IMR-90 (cell line): Measurements from ENCODE around the gene SLC35E3. TPM values are rescaled to one million over a fixed set of nuclear protein-coding genes. Genes with fewer than 3 reads are reported as not detected.

Experiments
- ATAC-seq: fragments of 200-7000 bp; cut with Tn5 transposase; 2 replicates; pipeline ENCODE4 v1.9.1; 2020; ENCODE audit warnings: low read depth, mild to moderate bottlenecking, moderate library complexity
- BruUV-seq: library from RNA; stranded (reverse); fragments of 400-500 nt; replicated peaks from 2 replicates; lab custom pipeline; 2021; lab: Mats Ljungman, UMichigan
- CTCF ChIA-PET: fragments of 300-600 bp; formaldehyde crosslinking; extraction: SDS; loops from one replicate; lab custom pipeline; 2021; ENCODE audit warnings: antibody characterized with exemption; lab: Yijun Ruan, JAX
- POLR2A ChIA-PET: fragments of 300-600 bp; sonication (Branson Sonifier 250); formaldehyde crosslinking; loops from one replicate; lab custom pipeline; 2022; ENCODE audit warnings: antibody characterized with exemption; ENCODE audit not compliant: unreplicated experiment; lab: Charles Lee
- DNase-seq: peaks from one replicate; pipeline ENCODE4 v3.0.0; 2013
- H2AFZ ChIP-seq: replicated peaks from 2 replicates; pipeline ENCODE3; 2013; ENCODE audit warnings: low read length, mild to moderate bottlenecking; ENCODE audit not compliant: poor library complexity
- H2AK5ac ChIP-seq: 2 replicates; pipeline ENCODE4 v1.6.1; 2013; ENCODE audit warnings: low read depth, low read length, inconsistent platforms
- H2AK9ac ChIP-seq: replicated peaks from 2 replicates; pipeline ENCODE3; 2013; ENCODE audit warnings: mild to moderate bottlenecking, low read depth, low read length, moderate library complexity; ENCODE audit not compliant: poor library complexity
- H2BK120ac ChIP-seq: 2 replicates; pipeline ENCODE4 v1.6.1; 2013; ENCODE audit warnings: low read depth, low read length, inconsistent platforms
- H2BK15ac ChIP-seq: 3 replicates; pipeline ENCODE4 v1.6.1; 2013; ENCODE audit warnings: low read depth, low read length, inconsistent platforms
- H2BK20ac ChIP-seq: 2 replicates; pipeline ENCODE4 v1.6.1; 2013; ENCODE audit warnings: low read depth, mild to moderate bottlenecking, inconsistent platforms, low read length, moderate library complexity
- H2BK5ac ChIP-seq: 2 replicates; pipeline ENCODE4 v1.6.1; 2013; ENCODE audit warnings: mild to moderate bottlenecking, low read depth, low read length, inconsistent platforms; ENCODE audit not compliant: poor library complexity, severe bottlenecking
- H3K14ac ChIP-seq: replicated peaks from 2 replicates; pipeline ENCODE4 v1.6.1; 2013; ENCODE audit warnings: low read depth, low read length, inconsistent platforms
- H3K18ac ChIP-seq: 2 replicates; pipeline ENCODE4 v1.6.1; 2013; ENCODE audit warnings: low read depth, low read length, control low read depth
- H3K23ac ChIP-seq: 2 replicates; pipeline ENCODE4 v1.6.1; 2013; ENCODE audit warnings: low read depth, low read length, inconsistent platforms
- H3K27ac ChIP-seq: 2 replicates; pipeline ENCODE4 v1.5.1; 2013; ENCODE audit warnings: mild to moderate bottlenecking, control low read depth, low read length; ENCODE audit not compliant: insufficient read depth
- H3K27me3 ChIP-seq: 2 replicates; pipeline ENCODE4 v1.6.1; 2013; ENCODE audit warnings: low read length; ENCODE audit not compliant: control insufficient read depth, insufficient read depth
- H3K36me3 ChIP-seq: 2 replicates; pipeline ENCODE4 v1.6.1; 2013; ENCODE audit warnings: low read length, mixed read lengths; ENCODE audit not compliant: control insufficient read depth, insufficient read depth
- H3K4ac ChIP-seq: 2 replicates; pipeline ENCODE4 v1.6.1; 2013; ENCODE audit warnings: low read depth, low read length, inconsistent platforms
- H3K4me1 ChIP-seq: 2 replicates; pipeline ENCODE4 v1.6.1; 2013; ENCODE audit warnings: low read length, mixed read lengths; ENCODE audit not compliant: control insufficient read depth, insufficient read depth
- H3K4me2 ChIP-seq: 2 replicates; pipeline ENCODE4 v1.6.1; 2013; ENCODE audit warnings: low read depth, mild to moderate bottlenecking, control low read depth, low read length, moderate library complexity
- H3K4me3 ChIP-seq: 2 replicates; pipeline ENCODE4 v1.5.1; 2013; ENCODE audit warnings: low read depth, mild to moderate bottlenecking, control low read depth, low read length, moderate library complexity; ENCODE audit not compliant: insufficient read depth
- H3K56ac ChIP-seq: 2 replicates; pipeline ENCODE4 v1.6.1; 2013; ENCODE audit warnings: low read length, inconsistent platforms; ENCODE audit not compliant: insufficient read depth; ENCODE audit errors: extremely low read depth
- H3K79me1 ChIP-seq, 2 experiments: 2 replicates each; pipeline ENCODE4 v1.6.1; 2013; ENCODE audit warnings: low read length in 2 of 2, inconsistent platforms in 1 of 2, low read depth in 1 of 2
- H3K9ac ChIP-seq: 2 replicates; pipeline ENCODE4 v1.6.1; 2013; ENCODE audit warnings: low read depth, low read length, control low read depth
- H3K9me1 ChIP-seq: 2 replicates; pipeline ENCODE4 v1.6.1; 2013; ENCODE audit warnings: low read length, inconsistent platforms; ENCODE audit not compliant: insufficient read depth
- H3K9me3 ChIP-seq: 2 replicates; pipeline ENCODE4 v1.6.1; 2013; ENCODE audit warnings: low read length; ENCODE audit not compliant: control insufficient read depth, insufficient read depth
- H4K20me1 ChIP-seq: 2 replicates; pipeline ENCODE4 v1.6.1; 2013; ENCODE audit warnings: low read length, inconsistent platforms; ENCODE audit not compliant: insufficient read depth
- H4K5ac ChIP-seq: 2 replicates; pipeline ENCODE4 v1.6.1; 2013; ENCODE audit warnings: mild to moderate bottlenecking, low read depth, low read length, control low read depth
- H4K8ac ChIP-seq, 2 experiments: 2 replicates each; pipeline ENCODE4 v1.6.1; 2013; ENCODE audit warnings: low read depth in 2 of 2, low read length in 2 of 2, control low read depth in 1 of 2, inconsistent platforms in 1 of 2
- H4K91ac ChIP-seq: 2 replicates; pipeline ENCODE4 v1.6.1; 2013; ENCODE audit warnings: low read depth, low read length, inconsistent platforms; ENCODE audit not compliant: insufficient read depth
- BHLHE40 ChIP-seq: fragments of 150-350 bp; IDR thresholded peaks from 2 replicates; pipeline ENCODE4 v1.6.1; 2016; ENCODE audit warnings: mild to moderate bottlenecking, low read depth, low read length
- CTCF ChIP-seq: conservative IDR thresholded peaks from 2 replicates; pipeline ENCODE4 v1.5.1; 2012; ENCODE audit warnings: mild to moderate bottlenecking, low read depth, low read length, improper control_type of control experiment
- FOS ChIP-seq: fragments of 150-350 bp; IDR thresholded peaks from 2 replicates; pipeline ENCODE4 v1.6.1; 2016; ENCODE audit warnings: low read depth, low read length
- MAFK ChIP-seq: IDR thresholded peaks from 2 replicates; pipeline ENCODE4 v1.6.1; 2012; ENCODE audit warnings: low read depth, low read length, improper control_type of control experiment
- MXI1 ChIP-seq: IDR thresholded peaks from 2 replicates; pipeline ENCODE4 v1.6.1; 2012; ENCODE audit warnings: low read depth, mild to moderate bottlenecking, low read length, moderate library complexity, borderline replicate concordance
- RCOR1 ChIP-seq: IDR thresholded peaks from 2 replicates; pipeline ENCODE4 v1.6.1; 2012; ENCODE audit warnings: mild to moderate bottlenecking, low read length, improper control_type of control experiment; ENCODE audit not compliant: insufficient replicate concordance
- RFX5 ChIP-seq: IDR thresholded peaks from 2 replicates; pipeline ENCODE4 v1.8.0; 2012; ENCODE audit warnings: low read depth, mild to moderate bottlenecking, low read length, moderate library complexity
- WGBS, 2 experiments: methylation state at CpG; one replicate each; pipeline versions ENCODE4 v1.1.5 to v1.1.7; 2013; ENCODE audit warnings: missing lambda C conversion rate in 2 of 2; ENCODE audit not compliant: insufficient read length in 1 of 2; ENCODE audit errors: extremely low coverage in 2 of 2; 5-methylcytosine and 5-hydroxymethylcytosine counted together
- dilution Hi-C: fragments of 300-500 bp; cut with HindIII; formaldehyde crosslinking; loops from one replicate; pipeline ENCODE4 v1.14.3; 2018; ENCODE audit warnings: low sequenced_read_pairs; ENCODE audit not compliant: unreplicated experiment
- in situ Hi-C: fragments of 300-500 bp; cut with MboI; formaldehyde crosslinking; loops from 3 replicates; pipeline ENCODE4 v1.14.3; 2019; ENCODE audit warnings: low sequenced_read_pairs, inconsistent platforms, mixed read lengths
- intact Hi-C: fragments of 100-400 bp; cut with micrococcal nuclease; formaldehyde crosslinking; loops from 2 replicates; pipeline ENCODE4 v1.10.0; 2022
- polyA plus RNA-seq, 3 experiments: library from polyadenylated mRNA; depleted of rRNA; stranded (reverse); fragments of >200 nt; gene quantifications; 2 replicates each; pipeline ENCODE4 v1.2.3, GENCODE V29; 2012; ENCODE audit warnings: low replicate concordance in 1 of 3
- total RNA-seq: library from RNA; depleted of rRNA; stranded (reverse); fragments of >200 nt; gene quantifications from 2 replicates; pipeline ENCODE4 v1.2.3, GENCODE V29; 2012
- TF ChIP-seq, protein P1 (sequence below): fragments of 150-350 bp; IDR thresholded peaks from 2 replicates; pipeline ENCODE4 v1.6.1; 2017; ENCODE audit warnings: mild to moderate bottlenecking, antibody characterized with exemption, low read length, low read depth

SLC35E3 gene
- total and polyA plus RNA-seq, 2 of the 4 experiments (the other 2 are of a cell fraction) = 3.6 to 5.1 TPM

GRCh38 chr12:68824597-68825250, 78.7 kb downstream of the SLC35E3 start:
- H3K56ac ChIP-seq = no peak overlapping the region
- no peak overlapping the region for H2AFZ ChIP-seq
- H2BK20ac ChIP-seq = no peak overlapping the region
- no peak overlapping the region for H3K23ac ChIP-seq
- no peak overlapping the region for H2BK120ac ChIP-seq
- H2BK5ac ChIP-seq = no peak overlapping the region
- peaks cover 6% of the 10 kb centered on the region; the same call in 1 of the 2 replicates for H3K4me1 ChIP-seq
- H3K18ac ChIP-seq = no peak overlapping the region
- in situ Hi-C loops (loop anchor here (25.0 kb wide), 1 partner anchor 763 kb away; the partner anchor contains the start of gene CCT2), intact Hi-C loops (no loop called here), dilution Hi-C loops (no loop called here)
- H2BK15ac ChIP-seq = no peak overlapping the region
- peaks cover 50% of the 10 kb centered on the region for H3K36me3 ChIP-seq
- CTCF ChIA-PET = no interaction called here
- peak overlapping the region in 1 of 2 experiments; percentile 33; a peak in 1 of 4 replicates for H4K8ac ChIP-seq
- no peak overlapping the region for H2AK9ac ChIP-seq
- H4K5ac ChIP-seq = no peak overlapping the region
- H3K4me2 ChIP-seq = no peak overlapping the region
- no peak overlapping the region for H3K27ac ChIP-seq
- H3K27me3 ChIP-seq = no peaks in the 10 kb centered on the region
- H3K9me1 ChIP-seq = peaks cover 4% of the 10 kb centered on the region
- no peak for TF ChIP-seq MXI1
- TF ChIP-seq BHLHE40 = no peak
- TF ChIP-seq RFX5 = no peak
- TF ChIP-seq CTCF = no peak
- TF ChIP-seq RCOR1 = no peak
- TF ChIP-seq, protein P1, sequence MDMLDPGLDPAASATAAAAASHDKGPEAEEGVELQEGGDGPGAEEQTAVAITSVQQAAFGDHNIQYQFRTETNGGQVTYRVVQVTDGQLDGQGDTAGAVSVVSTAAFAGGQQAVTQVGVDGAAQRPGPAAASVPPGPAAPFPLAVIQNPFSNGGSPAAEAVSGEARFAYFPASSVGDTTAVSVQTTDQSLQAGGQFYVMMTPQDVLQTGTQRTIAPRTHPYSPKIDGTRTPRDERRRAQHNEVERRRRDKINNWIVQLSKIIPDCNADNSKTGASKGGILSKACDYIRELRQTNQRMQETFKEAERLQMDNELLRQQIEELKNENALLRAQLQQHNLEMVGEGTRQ = no peak
- peak; percentile 77 for TF ChIP-seq MAFK
- TF ChIP-seq FOS = no peak
- H3K4ac ChIP-seq = no peak overlapping the region
- H4K20me1 ChIP-seq = peaks cover 36% of the 10 kb centered on the region
- no TSS peak for BruUV-seq
- no peak overlapping the region for H3K9ac ChIP-seq
- H4K91ac ChIP-seq = no peak overlapping the region
- no peak overlapping the region for H3K14ac ChIP-seq
- no CpG with 5 or more reads among the region's 16 CpGs for WGBS, 2 experiments
- H3K79me1 ChIP-seq = peaks cover 26 to 29% of the 10 kb centered on the region in 2 experiments
- no peaks in the 10 kb centered on the region for H3K9me3 ChIP-seq
- H3K4me3 ChIP-seq = no peak overlapping the region
- ATAC-seq (no peak), DNase-seq (no peak)
- H2AK5ac ChIP-seq = no peak overlapping the region
- POLR2A ChIA-PET = no interaction called here
